GM12874 (cell line): ENCODE measurements around the gene RAP1GAP.

Experiments used
- TF ChIP-seq, protein P1 (sequence below): IDR thresholded peaks from 2 replicates; pipeline ENCODE4 v1.5.1; 2011; ENCODE audit warnings: low read depth, mild to moderate bottlenecking, control low read depth, low read length, moderate library complexity; ENCODE audit not compliant: insufficient read depth

The RAP1GAP gene

DNA sequence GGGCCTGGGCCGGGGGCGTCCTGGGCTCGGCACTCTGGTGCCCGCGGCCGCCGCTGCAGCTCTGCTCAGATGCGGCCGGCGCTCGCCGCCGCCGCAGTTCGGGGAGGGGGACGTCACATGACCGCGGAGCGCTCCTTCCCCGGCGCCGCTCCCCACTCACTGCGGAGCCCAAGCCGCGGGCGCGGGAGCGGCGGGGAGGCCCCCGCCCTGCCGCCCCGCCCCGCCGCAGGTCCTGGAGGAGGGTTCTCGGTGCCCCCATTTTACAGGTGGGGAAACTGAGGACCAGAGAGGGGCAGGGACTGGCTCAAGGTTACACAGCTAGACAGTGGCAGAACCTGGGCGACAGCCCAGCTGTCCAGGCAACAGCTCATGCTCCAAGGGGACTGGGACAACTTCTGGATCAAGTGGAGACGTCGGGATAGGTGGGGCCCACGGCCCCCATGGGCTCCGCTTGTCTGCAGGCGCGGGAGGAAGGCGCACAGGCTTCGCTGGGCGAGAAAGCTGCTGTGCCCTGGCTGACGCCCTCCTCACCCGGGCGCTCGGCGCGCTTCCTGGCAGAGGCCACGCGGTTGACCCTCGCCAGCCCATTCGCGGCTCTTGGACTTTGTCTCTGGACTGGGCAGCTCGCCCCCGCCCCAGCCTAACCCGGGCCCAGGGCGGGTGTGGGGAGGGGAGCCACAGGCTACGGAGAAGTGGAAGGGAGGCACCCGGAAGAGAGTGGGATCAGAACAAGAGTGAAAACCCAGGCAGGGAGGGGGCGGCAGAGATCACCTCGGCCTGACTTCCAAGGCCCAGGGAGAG is at the start of gene RAP1GAP:
TSS of gene RAP1GAP (minus strand) at position 100 of the 801 bp plus-strand sequence. CDS start 49,325 bp downstream, outside the sequence.
- TF ChIP-seq, protein P1, sequence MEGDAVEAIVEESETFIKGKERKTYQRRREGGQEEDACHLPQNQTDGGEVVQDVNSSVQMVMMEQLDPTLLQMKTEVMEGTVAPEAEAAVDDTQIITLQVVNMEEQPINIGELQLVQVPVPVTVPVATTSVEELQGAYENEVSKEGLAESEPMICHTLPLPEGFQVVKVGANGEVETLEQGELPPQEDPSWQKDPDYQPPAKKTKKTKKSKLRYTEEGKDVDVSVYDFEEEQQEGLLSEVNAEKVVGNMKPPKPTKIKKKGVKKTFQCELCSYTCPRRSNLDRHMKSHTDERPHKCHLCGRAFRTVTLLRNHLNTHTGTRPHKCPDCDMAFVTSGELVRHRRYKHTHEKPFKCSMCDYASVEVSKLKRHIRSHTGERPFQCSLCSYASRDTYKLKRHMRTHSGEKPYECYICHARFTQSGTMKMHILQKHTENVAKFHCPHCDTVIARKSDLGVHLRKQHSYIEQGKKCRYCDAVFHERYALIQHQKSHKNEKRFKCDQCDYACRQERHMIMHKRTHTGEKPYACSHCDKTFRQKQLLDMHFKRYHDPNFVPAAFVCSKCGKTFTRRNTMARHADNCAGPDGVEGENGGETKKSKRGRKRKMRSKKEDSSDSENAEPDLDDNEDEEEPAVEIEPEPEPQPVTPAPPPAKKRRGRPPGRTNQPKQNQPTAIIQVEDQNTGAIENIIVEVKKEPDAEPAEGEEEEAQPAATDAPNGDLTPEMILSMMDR: no peak

DNA sequence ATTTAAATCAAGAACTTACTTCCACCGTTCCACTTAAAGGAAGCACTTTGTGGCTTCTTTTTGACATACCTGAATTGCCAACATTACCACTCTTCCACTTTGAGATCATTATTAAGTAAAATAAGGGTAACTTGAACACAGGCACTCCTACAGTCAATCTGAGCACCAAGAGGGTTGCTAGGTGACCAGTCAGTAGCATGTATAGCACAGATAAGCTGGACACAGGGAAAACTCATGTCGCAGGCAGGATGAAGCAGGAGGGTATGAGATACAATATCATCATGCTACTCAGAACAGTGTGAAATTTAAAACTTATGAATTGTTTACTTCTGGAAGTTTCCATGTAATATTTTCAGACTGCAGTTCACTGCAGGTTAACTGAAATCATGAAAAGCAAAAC is 47.0 kb upstream of the RAP1GAP start:
- TF ChIP-seq, protein P1: no peak

DNA sequence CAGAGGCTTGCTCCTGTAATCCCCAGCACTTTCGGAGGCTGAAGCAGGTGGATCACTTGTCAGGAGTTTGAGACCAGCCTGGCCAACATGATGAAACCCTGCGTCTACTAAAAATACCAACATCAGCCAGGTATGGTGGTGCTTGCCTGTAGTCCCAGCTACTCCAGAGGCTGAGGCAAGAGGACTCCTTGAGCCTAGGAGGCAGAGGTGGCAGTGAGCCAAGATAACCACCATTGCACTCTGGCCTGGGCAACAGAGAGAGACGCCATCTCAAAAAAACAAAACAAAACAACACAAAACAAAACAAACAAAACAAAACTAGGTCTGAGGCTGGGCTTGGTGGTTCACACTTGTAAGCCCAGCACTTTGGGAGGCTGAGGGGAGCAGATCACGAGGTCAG is 38.7 kb upstream of the RAP1GAP start:
- TF ChIP-seq, protein P1: no peak

DNA sequence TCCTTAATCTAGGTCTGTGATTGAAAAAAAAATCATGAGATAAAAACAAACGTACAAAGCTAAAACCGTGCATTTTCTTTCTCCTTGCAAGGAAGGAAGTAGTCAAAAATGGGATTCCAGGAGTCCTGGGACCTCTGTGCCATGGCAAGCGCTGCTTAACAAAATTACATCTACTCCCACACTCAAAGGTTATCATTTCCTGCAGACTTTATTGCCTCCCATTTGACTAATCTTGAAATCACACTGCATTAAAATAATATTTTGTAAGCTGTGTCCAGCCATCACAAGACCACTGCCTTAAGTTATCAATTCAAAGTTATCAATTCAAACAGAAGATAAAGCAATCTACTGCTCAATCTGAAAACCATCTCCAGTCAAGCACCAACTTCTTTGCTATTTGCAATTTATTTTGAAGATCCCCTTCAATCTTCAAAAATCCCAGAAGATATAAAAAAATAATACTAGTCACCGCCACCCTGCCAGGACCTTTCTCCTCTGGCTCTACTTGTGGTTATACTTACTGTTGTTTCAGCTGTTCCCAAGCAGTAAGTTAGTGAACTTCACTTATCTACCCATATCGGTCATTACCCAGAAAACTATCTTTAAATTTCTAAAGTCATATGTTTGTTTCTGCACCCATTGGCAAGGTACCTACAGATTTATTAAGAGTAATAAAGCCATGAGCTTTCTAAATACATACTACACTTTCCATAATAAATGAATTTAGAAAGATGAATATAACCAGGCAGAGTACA is 38.1 kb upstream of the RAP1GAP start:
- TF ChIP-seq, protein P1: no peak

DNA sequence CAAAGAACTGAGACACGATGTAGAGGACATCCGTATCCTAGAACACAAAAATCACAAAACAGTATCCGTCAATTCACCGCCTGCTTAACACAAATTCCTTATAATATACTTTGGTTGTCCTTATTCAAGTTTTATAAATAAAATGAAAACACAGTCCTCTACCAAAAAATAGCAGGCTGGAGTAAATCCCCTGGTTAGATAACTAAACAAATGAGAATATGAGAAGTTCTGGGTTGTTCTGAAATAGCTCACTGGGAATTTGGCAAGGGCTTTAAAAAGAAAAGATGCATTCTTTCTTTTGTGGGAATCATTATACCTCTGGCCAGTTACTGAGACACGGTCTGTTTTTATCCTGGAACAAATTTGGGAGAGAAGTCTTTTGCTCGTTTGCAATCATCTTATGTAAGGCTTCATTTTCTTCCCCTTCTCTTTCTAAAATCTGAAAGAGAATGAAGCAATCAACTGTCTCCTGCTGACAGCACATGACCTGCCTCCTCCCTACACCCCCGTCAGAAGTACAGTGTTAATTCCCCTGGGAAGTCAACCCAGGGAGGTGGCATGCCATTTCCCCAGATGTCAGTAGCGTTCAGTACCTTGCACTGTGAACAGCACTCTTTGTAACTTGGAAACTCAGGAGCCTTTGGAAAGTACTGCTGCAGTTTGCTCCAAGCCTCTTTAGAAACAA is 37.1 kb upstream of the RAP1GAP start:
- TF ChIP-seq, protein P1: no peak

DNA sequence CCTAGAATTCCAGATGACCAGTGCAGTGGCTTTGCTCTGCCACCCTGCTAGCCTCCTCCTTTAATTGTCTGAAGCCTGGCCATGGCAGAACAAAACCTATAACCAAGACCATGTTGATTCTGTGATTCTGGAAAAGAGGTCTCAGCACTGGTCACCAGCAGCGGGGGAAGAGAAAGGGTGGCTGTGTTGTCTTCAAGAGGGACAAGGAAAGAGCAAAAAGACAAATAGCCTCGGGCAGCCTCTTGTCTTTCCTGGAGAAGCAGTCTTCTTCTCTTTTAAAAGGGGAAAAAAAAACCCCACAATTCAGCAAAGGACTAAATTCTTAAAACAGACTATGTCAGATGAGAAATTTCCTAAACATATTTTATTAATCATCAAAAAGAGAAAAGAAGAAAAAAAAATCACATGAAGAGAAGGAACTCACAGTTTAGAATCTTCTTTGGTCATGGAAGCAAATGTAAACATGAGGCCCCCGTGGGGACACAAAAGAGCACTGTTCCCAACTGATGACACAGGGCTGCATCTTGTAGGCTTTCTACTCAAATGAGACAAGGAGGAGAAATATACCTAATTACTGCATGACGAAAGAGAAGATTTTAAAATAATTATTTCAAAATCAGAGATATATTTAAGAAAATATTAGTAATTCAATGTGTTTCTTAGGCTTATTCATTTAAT is 36.3 kb upstream of the RAP1GAP start:
- TF ChIP-seq, protein P1: no peak
